H1 (cell line): Measurements from ENCODE around the gene BTNL3.

Source experiments
- TEAD4 ChIP-seq: IDR thresholded peaks from 2 replicates; pipeline ENCODE4 v1.6.1; 2012; ENCODE audit warnings: low read depth, low read length, inconsistent platforms, mixed read lengths
- TF ChIP-seq, protein P1 (sequence below): IDR thresholded peaks from 2 replicates; pipeline ENCODE4 v1.6.1; 2011; ENCODE audit warnings: low read depth, mild to moderate bottlenecking, low read length; ENCODE audit not compliant: insufficient read depth

DNA sequence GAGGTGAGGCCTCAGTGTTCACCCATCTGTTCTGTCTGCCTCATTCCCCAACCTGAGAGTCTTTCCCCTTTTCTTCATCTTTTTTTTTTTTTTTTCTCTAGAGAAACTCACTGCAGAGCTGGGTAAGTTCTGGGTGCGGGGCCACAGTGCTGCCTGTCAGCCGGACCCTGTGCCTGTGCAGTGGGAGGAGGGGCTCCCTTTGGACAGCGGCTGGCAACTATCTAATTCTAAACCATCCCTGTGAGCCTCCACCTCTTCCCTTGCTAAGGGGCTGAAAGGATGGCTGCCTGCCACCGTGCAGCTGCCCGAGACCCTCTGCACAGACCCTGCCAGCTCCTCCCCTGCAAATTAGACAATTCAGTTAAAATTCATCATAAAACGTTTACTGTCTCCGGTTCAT is 65.5 kb downstream of the BTNL3 start:
- no peak for TF ChIP-seq TEAD4
- TF ChIP-seq, protein P1, sequence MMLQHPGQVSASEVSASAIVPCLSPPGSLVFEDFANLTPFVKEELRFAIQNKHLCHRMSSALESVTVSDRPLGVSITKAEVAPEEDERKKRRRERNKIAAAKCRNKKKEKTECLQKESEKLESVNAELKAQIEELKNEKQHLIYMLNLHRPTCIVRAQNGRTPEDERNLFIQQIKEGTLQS = no peak
